GM12878 (cell line): ENCODE results near the gene KIAA0825. TPM values are rescaled to one million over a fixed set of nuclear protein-coding genes. Genes with fewer than 3 reads are reported as not detected.

Experiments
- ATAC-seq: fragments of 200-7000 bp; cut with Tn5 transposase; 3 replicates; pipeline ENCODE4 v1.9.1; 2020; ENCODE audit warnings: mild to moderate bottlenecking, moderate library complexity
- BruUV-seq: library from RNA; stranded (reverse); fragments of 400-500 nt; replicated peaks from 2 replicates; lab custom pipeline; 2021; lab: Mats Ljungman, UMichigan
- CTCF ChIA-PET: fragments of 300-600 bp; sonication (Branson Sonifier 250); formaldehyde crosslinking; extraction: SDS; loops from one replicate; lab custom pipeline; 2021; ENCODE audit warnings: inconsistent platforms; lab: Yijun Ruan, JAX
- POLR2A ChIA-PET: fragments of 350-600 bp; formaldehyde crosslinking; extraction: SDS; loops from one replicate; lab custom pipeline; 2021; ENCODE audit warnings: inconsistent platforms; lab: Charles Lee
- RAD21 ChIA-PET: fragments of 300-600 bp; sonication (Branson Sonifier 250); formaldehyde crosslinking; loops from one replicate; lab custom pipeline; 2023; ENCODE audit warnings: antibody characterized with exemption; ENCODE audit not compliant: unreplicated experiment; lab: Charles Lee
- SMC1A ChIA-PET: fragments of 300-600 bp; sonication (Branson Sonifier 250); formaldehyde crosslinking; loops from one replicate; lab custom pipeline; 2023; ENCODE audit not compliant: unreplicated experiment, uncharacterized antibody; lab: Charles Lee
- DNase-seq: peaks from one replicate; pipeline ENCODE4 v3.0.0-alpha.2; 2011; ENCODE audit warnings: low read depth, low spot score
- FAIRE-seq: peaks from 3 replicates; lab custom pipeline; 2011; peaks lifted over from hg19 to GRCh38; lab: Jason Lieb, UNC
- H2AFZ ChIP-seq: 2 replicates; pipeline ENCODE4 v1.6.0; 2011; ENCODE audit warnings: low read depth, low read length, control low read depth; ENCODE audit not compliant: control insufficient read depth
- H3K27ac ChIP-seq: 2 replicates; pipeline ENCODE4 v1.5.1; 2011; ENCODE audit warnings: control low read depth; ENCODE audit not compliant: control insufficient read depth, insufficient read depth
- H3K27me3 ChIP-seq, 2 experiments: replicated peaks in 1 of 2; 2 replicates each; pipeline versions ENCODE4 v1.6.0 to v1.6.1; 2011; ENCODE audit warnings: low read length in 1 of 2; ENCODE audit not compliant: control insufficient read depth in 2 of 2, insufficient read depth in 2 of 2
- H3K36me3 ChIP-seq, 2 experiments: 2 replicates each; pipeline ENCODE4 v1.5.1; 2011; ENCODE audit warnings: low read length in 1 of 2; ENCODE audit not compliant: control insufficient read depth in 2 of 2, insufficient read depth in 2 of 2
- H3K4me1 ChIP-seq: 2 replicates; pipeline ENCODE4 v1.6.1; 2011; ENCODE audit warnings: mild to moderate bottlenecking, low read length, moderate library complexity, mixed read lengths; ENCODE audit not compliant: control insufficient read depth, insufficient read depth
- H3K4me2 ChIP-seq: 2 replicates; pipeline ENCODE4 v1.6.0; 2011; ENCODE audit warnings: control low read depth; ENCODE audit not compliant: control insufficient read depth, insufficient read depth
- H3K4me3 ChIP-seq: fragments of 200-600 bp; sonication (generic); 2 replicates; pipeline ENCODE4 v1.5.1; 2016
- H3K79me2 ChIP-seq: 2 replicates; pipeline ENCODE4 v1.6.0; 2011; ENCODE audit warnings: low read length; ENCODE audit not compliant: control insufficient read depth, insufficient read depth
- H3K9ac ChIP-seq: 2 replicates; pipeline ENCODE4 v1.8.0; 2011; ENCODE audit warnings: low read length, control low read depth, mixed read lengths; ENCODE audit not compliant: control insufficient read depth, insufficient read depth
- H3K9me3 ChIP-seq: replicated peaks from 3 replicates; pipeline ENCODE4 v1.5.1; 2011; ENCODE audit warnings: mild to moderate bottlenecking, low read length; ENCODE audit not compliant: control insufficient read depth, insufficient read depth
- H4K20me1 ChIP-seq: 2 replicates; pipeline ENCODE4 v1.6.0; 2011; ENCODE audit not compliant: control insufficient read depth, insufficient read depth
- FOXM1 ChIP-seq: IDR thresholded peaks from 2 replicates; pipeline ENCODE4 v1.6.1; 2012; ENCODE audit warnings: low read depth, mild to moderate bottlenecking, inconsistent platforms, low read length, moderate library complexity
- KAT2A ChIP-seq: conservative IDR thresholded peaks from 2 replicates; pipeline ENCODE4 v1.6.1; 2011; ENCODE audit warnings: low read depth, low read length; ENCODE audit not compliant: control insufficient read depth
- MEF2B ChIP-seq: fragments of 450-650 bp; IDR thresholded peaks from 2 replicates; pipeline ENCODE4 v1.6.1; 2018; ENCODE audit warnings: mild to moderate bottlenecking, moderate library complexity; ENCODE audit not compliant: partially characterized antibody, poor library complexity, severe bottlenecking
- NR2C1 ChIP-seq: fragments of 450-650 bp; IDR thresholded peaks from 2 replicates; pipeline ENCODE4 v1.6.1; 2017; ENCODE audit warnings: antibody characterized with exemption, mild to moderate bottlenecking, moderate library complexity
- NR2F1 ChIP-seq: fragments of 450-650 bp; conservative IDR thresholded peaks from 2 replicates; pipeline ENCODE4 v1.6.1; 2017; ENCODE audit warnings: mild to moderate bottlenecking
- PAX5 ChIP-seq: IDR thresholded peaks from 2 replicates; pipeline ENCODE4 v1.6.1; 2011; ENCODE audit warnings: low read depth, low read length, borderline replicate concordance
- POLR2AphosphoS5 ChIP-seq: IDR thresholded peaks from 2 replicates; pipeline ENCODE4 v1.6.1; 2011; ENCODE audit warnings: mild to moderate bottlenecking, low read length, inconsistent platforms
- RAD21 ChIP-seq: IDR thresholded peaks from 2 replicates; pipeline ENCODE4 v1.6.1; 2011; ENCODE audit warnings: mild to moderate bottlenecking, low read depth, low read length, moderate library complexity; ENCODE audit not compliant: insufficient read depth
- RCOR1 ChIP-seq: conservative IDR thresholded peaks from 2 replicates; pipeline ENCODE4 v1.6.1; 2012; ENCODE audit warnings: low read depth, low read length, improper control_type of control experiment
- TCF7 ChIP-seq: IDR thresholded peaks from 2 replicates; pipeline ENCODE4 v1.6.1; 2014; ENCODE audit warnings: antibody characterized with exemption, borderline replicate concordance
- WGBS: methylation state at CpG from one replicate; pipeline ENCODE4 v1.1.6; 2016; ENCODE audit warnings: low lambda C conversion rate; ENCODE audit not compliant: insufficient replicate concordance, insufficient coverage; ENCODE audit errors: missing lambda C conversion rate; 5-methylcytosine and 5-hydroxymethylcytosine counted together
- in situ Hi-C: fragments of 300-500 bp; cut with MboI; formaldehyde crosslinking; loops from 9 replicates; pipeline ENCODE4 v1.14.3; 2018; ENCODE audit warnings: mixed read lengths
- intact Hi-C: fragments of 100-400 bp; cut with micrococcal nuclease; formaldehyde crosslinking; loops from one replicate; pipeline ENCODE4 v1.14.2; 2022; ENCODE audit not compliant: unreplicated experiment
- polyA plus RNA-seq, 11 experiments: library from polyadenylated mRNA; depleted of rRNA in 4 of 11; unstranded in 6 of 11; stranded (reverse) in 5 of 11; fragments of >200 nt; fragmentation: Nextera tagmentation in 4 of 11; fragmentation: Illumina TruSeq in 1 of 11; extraction: Ambion mirVana in 4 of 11; extraction: Trizol in 1 of 11; gene quantifications; 1 replicate in 1 of 11; 2 replicates in 10 of 11; pipeline versions ENCODE4 v1.2.1 to v1.2.3, GENCODE V29; 2011 to 2016; ENCODE audit warnings: inconsistent platforms in 2 of 11, missing spikeins in 2 of 11, low read depth in 1 of 11
- total RNA-seq, 4 experiments: library from RNA; depleted of rRNA in 3 of 4; stranded (reverse); fragments of >200 nt in 3 of 4; fragmentation: Illumina TruSeq in 1 of 4; extraction: Trizol in 1 of 4; gene quantifications; 2 replicates each; pipeline versions ENCODE4 v1.2.1 to v1.2.3, GENCODE V29; 2013 to 2021
- TF ChIP-seq, protein P1 (sequence below): fragments of 150-350 bp; IDR thresholded peaks from 2 replicates; pipeline ENCODE4 v1.6.1; 2016; ENCODE audit warnings: low read depth, low read length
- TF ChIP-seq, protein P2 (sequence below): fragments of 450-650 bp; formaldehyde crosslinking; IDR thresholded peaks from 2 replicates; pipeline ENCODE4 v1.4.0; 2022; ENCODE audit warnings: mild to moderate bottlenecking, moderate library complexity

Gene KIAA0825
- total and polyA plus RNA-seq, 10 of the 15 experiments (the other 5 are each of a cell fraction or from before 2014, with no cell fraction given) = 0.55 to 1.9 (median 1.5) TPM

DNA sequence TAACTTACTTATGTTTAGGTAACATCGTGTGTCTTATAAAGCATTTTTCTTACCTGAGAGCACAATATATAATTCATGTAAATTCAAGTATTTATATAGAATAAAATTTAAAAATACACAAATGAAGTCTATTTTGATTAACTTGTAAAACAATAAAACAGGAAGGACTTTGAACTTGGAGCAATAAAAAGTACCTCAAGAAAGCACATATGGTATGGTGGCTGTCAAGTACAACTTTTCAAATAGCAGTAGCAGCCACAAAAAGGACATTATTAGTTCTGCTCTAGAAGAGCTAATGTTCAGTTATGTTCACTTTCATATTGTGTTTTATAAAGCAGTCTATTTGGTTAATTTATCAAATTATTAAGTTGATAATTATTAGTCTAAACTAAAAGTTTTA, 31.5 kb upstream of the KIAA0825 start:
- FAIRE-seq = no peak
- intact Hi-C loops = no loop called here
- RAD21 ChIA-PET = no interaction called here

DNA sequence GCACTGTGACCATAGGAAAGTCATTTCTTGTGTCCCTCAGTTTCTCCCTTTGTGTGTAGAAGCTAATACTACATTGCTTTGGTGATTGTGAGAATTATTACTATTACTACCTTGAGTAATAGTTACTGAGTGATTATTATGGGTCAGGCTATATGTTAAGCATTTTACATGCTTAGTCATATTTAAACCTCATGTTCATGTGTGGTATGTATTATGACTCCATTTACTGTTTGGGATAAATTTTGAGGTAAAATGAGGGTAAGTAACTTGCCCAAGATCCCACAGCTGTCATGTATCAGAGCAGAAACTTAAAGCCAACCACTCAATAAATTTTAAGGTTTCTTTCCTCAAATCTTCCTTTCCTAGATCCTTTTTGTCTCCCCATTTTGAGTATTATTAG, 28.4 kb upstream of the KIAA0825 start:
- Histone ChIP-seq H3K4me2 (no peak overlapping the region), H3K4me3 (no peak overlapping the region), H3K9me3 (no peaks in the 10 kb centered on the region; the same call in 2 of the 3 replicates), H4K20me1 (no peaks in the 10 kb centered on the region), H3K4me1 (no peaks in the 10 kb centered on the region), H3K36me3 (peaks cover 0 to 3% of the 10 kb centered on the region in 2 experiments; a peak in 2 of 4 replicates), H3K27me3 (no peaks in the 10 kb centered on the region), H2AFZ (no peak overlapping the region), H3K9ac (no peak overlapping the region), H3K79me2 (no peaks in the 10 kb centered on the region), H3K27ac (no peak overlapping the region)
- ChIA-PET RAD21 (interaction anchor here (1.3 kb wide), 1 partner anchor 122 kb away, joined by 4 read pairs; no protein-coding TSS in a partner anchor), CTCF (interaction anchor here (0.6 kb wide), 1 partner anchor 540 kb away, joined by 3 read pairs; no protein-coding TSS in a partner anchor), SMC1A (interaction anchor here (2.0 to 2.5 kb wide), 2 partner anchors 9 to 16 kb away, joined by 5 to 6 read pairs; no protein-coding TSS in a partner anchor), POLR2A (no interaction called here)
- intact Hi-C loops = no loop called here
- no TSS peak for BruUV-seq
- DNase-seq (no peak), ATAC-seq (no peak), FAIRE-seq (no peak)
- in situ Hi-C loops = no loop called here
- TF ChIP-seq, protein P1, sequence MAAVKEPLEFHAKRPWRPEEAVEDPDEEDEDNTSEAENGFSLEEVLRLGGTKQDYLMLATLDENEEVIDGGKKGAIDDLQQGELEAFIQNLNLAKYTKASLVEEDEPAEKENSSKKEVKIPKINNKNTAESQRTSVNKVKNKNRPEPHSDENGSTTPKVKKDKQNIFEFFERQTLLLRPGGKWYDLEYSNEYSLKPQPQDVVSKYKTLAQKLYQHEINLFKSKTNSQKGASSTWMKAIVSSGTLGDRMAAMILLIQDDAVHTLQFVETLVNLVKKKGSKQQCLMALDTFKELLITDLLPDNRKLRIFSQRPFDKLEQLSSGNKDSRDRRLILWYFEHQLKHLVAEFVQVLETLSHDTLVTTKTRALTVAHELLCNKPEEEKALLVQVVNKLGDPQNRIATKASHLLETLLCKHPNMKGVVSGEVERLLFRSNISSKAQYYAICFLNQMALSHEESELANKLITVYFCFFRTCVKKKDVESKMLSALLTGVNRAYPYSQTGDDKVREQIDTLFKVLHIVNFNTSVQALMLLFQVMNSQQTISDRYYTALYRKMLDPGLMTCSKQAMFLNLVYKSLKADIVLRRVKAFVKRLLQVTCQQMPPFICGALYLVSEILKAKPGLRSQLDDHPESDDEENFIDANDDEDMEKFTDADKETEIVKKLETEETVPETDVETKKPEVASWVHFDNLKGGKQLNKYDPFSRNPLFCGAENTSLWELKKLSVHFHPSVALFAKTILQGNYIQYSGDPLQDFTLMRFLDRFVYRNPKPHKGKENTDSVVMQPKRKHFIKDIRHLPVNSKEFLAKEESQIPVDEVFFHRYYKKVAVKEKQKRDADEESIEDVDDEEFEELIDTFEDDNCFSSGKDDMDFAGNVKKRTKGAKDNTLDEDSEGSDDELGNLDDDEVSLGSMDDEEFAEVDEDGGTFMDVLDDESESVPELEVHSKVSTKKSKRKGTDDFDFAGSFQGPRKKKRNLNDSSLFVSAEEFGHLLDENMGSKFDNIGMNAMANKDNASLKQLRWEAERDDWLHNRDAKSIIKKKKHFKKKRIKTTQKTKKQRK = no peak
- no peak for TF ChIP-seq RAD21
- no peak for TF ChIP-seq NR2C1
- no peak for TF ChIP-seq NR2F1
- TF ChIP-seq FOXM1 = no peak
- no peak for TF ChIP-seq PAX5
- TF ChIP-seq POLR2AphosphoS5 = no peak
- TF ChIP-seq KAT2A = no peak
- TF ChIP-seq MEF2B = no peak
- TF ChIP-seq, protein P2, sequence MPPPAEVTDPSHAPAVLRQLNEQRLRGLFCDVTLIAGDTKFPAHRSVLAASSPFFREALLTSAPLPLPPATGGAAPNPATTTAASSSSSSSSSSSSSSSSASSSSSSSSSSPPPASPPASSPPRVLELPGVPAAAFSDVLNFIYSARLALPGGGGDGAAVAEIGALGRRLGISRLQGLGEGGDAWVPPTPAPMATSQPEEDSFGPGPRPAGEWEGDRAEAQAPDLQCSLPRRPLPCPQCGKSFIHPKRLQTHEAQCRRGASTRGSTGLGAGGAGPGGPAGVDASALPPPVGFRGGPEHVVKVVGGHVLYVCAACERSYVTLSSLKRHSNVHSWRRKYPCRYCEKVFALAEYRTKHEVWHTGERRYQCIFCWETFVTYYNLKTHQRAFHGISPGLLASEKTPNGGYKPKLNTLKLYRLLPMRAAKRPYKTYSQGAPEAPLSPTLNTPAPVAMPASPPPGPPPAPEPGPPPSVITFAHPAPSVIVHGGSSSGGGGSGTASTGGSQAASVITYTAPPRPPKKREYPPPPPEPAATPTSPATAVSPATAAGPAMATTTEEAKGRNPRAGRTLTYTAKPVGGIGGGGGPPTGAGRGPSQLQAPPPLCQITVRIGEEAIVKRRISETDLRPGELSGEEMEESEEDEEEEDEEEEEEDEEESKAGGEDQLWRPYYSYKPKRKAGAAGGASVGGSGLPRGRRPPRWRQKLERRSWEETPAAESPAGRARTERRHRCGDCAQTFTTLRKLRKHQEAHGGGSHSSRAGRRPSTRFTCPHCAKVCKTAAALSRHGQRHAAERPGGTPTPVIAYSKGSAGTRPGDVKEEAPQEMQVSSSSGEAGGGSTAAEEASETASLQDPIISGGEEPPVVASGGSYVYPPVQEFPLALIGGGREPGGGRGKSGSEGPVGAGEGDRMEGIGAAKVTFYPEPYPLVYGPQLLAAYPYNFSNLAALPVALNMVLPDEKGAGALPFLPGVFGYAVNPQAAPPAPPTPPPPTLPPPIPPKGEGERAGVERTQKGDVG = no peak
- no peak for TF ChIP-seq TCF7

More for the DNA sequence above, 31.5 kb upstream of the KIAA0825 start:
- CTCF ChIA-PET = no interaction called here
- ATAC-seq (no peak), DNase-seq (no peak)
- no peak overlapping the region for H2AFZ ChIP-seq
- no peak overlapping the region for H3K4me2 ChIP-seq
- H3K27ac ChIP-seq = no peak overlapping the region
- peaks cover 2% of the 10 kb centered on the region; the same call in 1 of the 3 replicates for H3K9me3 ChIP-seq
- TF ChIP-seq RCOR1 = no peak
- no peaks in the 10 kb centered on the region for H3K4me1 ChIP-seq
- POLR2A ChIA-PET = no interaction called here
- H4K20me1 ChIP-seq = no peaks in the 10 kb centered on the region
- no peak overlapping the region for H3K9ac ChIP-seq
- no peaks in the 10 kb centered on the region for H3K27me3 ChIP-seq
- SMC1A ChIA-PET = interaction anchor here (1.7 kb wide), 1 partner anchor 43 kb away, joined by 4 read pairs; no protein-coding TSS in a partner anchor
- WGBS = 100% methylated on average over 1 of the region's 1 CpG
- peaks cover 0 to 5% of the 10 kb centered on the region in 2 experiments; a peak in 2 of 4 replicates for H3K36me3 ChIP-seq
- in situ Hi-C loops = no loop called here
- BruUV-seq = no TSS peak
- no peak overlapping the region for H3K4me3 ChIP-seq
- no peaks in the 10 kb centered on the region for H3K79me2 ChIP-seq
